Measurements from ENCODE around the gene IGSF11.
A peak's percentile ranks its signal among the peaks of the same experiment; 100 is the strongest.

IGSF11 gene

DNA sequence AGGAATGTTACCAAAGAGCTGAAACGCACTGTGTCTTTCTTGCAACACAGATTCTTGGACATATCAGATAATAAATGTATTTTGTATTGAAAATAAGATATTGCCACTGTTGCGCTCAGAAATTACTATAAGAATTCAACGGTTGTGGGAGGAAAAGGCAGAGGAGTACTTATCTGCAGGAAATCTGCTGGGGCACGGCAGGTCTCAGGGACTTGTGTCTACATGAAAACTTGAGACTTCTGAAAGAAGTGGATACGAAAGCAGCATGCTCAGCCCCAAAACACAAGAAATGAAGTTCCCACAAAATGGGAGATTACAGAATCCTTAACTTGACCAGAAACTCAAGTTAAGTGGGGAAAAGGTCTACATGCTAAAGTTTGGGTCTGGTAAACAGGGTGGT, 86.5 kb downstream of the IGSF11 start:
- DNase-seq, result no peak

DNA sequence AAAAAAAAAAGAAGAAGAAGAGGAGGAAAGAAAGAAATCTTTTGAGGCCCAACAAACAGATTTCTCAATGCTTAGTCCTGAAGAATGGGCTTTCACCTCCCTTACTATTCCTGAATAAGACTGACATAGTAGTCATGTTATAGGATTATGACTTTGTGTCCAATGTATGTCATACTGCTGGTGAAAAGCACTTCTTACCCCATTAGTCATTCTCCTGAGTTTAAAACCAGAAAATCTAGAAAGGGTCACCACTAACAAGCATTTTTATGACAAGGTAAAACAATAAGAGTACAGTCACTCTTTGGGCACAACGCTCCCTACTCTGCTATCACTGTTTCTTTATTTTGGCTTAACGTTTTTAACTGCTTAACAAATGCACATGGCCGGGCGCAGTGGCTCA, 88.2 kb downstream of the IGSF11 start:
- no peak for DNase-seq

DNA sequence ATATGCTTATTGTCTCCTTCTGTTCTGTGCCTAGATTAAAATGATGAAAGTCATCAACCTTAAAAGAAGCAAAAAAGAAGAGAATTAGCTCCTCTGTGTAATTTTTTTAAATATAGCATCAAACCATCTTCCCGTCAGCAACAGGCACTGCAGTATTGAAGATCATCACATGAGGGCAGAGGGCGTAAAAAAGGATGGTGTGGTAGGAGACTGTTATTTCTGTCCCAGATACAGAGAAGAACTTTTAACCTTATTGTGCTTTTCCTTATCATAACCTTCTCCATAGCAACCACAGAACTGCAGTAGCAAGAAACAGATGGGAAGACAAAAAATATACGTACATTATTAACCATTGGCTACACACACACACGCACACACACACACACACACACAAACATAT, 88.8 kb downstream of the IGSF11 start:
- DNase-seq, result no peak

DNA sequence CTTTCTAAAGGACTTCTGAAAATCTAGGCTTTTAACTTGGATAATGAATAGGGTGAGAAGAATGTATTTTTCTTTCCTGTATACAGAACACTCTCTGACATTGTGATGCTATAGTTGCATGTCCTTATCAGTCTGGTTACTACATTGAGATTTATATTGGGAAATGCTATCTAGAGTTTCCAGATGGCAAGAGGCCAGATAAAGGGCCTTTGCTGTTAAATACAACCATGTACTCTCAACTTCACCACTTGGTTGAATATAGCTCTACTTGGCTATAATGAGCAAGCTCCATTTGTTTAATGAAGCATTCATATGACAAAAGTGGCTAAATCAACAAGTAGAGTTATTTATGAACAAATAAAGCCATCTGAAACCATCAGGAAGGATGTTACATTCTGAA, 91.0 kb downstream of the IGSF11 start:
- no peak for DNase-seq

DNA sequence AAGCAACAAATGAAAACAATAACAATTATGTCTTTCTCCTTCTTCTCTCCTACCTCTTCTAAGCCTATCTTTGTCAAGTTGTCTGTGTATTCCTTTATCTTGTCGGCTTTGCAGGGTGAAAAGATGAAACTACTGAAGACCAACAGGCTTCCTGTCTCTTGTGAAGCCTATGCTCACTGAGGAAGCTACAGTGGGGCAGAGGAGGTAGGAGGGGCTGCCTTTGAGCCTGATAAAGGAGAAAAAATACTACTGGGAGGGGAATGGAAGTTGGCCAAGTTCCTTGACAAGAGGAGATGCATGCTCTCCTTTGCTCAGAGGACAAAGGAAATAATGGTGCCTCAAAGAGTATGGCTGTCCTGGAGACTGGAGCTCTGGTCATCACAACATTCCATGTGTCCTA, 92.0 kb downstream of the IGSF11 start:
- DNase-seq, result no peak

DNA sequence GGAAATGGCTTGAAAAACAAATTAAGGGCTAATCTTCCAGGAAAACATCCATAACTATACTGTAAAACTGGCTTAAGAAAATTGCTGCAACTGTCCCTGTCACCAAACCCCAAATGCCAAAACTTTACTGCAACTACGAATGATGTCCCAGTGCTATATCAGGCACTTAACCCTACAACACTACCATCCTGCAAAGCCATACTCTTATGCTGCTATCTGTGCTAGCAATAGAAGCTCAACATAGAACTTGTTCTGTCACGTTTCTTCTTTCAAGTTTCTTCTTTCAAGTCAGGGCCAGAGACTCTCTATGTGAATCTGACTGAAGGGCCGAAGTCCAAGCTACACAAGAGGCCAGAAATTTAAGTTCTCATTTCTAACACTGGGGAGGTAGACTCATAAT, 92.5 kb downstream of the IGSF11 start:
- no peak for DNase-seq

DNA sequence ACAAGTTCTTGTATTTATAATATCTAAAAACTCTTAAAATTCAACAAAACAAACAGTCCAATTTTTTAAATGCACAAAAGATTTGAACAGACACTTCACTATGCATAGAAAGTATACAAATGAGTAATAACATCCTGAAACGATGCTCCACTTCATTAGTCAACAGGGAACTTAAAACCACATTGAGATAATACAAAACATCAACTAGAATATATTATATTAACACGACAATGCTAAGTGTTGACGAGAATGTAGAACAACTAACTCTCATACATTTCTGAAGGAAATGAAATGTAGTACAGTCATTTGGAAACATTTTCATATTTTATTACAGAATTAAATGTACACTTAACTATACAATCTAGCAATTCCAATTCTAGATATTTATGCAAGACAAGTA, 93.4 kb downstream of the IGSF11 start:
- no peak for DNase-seq

DNA sequence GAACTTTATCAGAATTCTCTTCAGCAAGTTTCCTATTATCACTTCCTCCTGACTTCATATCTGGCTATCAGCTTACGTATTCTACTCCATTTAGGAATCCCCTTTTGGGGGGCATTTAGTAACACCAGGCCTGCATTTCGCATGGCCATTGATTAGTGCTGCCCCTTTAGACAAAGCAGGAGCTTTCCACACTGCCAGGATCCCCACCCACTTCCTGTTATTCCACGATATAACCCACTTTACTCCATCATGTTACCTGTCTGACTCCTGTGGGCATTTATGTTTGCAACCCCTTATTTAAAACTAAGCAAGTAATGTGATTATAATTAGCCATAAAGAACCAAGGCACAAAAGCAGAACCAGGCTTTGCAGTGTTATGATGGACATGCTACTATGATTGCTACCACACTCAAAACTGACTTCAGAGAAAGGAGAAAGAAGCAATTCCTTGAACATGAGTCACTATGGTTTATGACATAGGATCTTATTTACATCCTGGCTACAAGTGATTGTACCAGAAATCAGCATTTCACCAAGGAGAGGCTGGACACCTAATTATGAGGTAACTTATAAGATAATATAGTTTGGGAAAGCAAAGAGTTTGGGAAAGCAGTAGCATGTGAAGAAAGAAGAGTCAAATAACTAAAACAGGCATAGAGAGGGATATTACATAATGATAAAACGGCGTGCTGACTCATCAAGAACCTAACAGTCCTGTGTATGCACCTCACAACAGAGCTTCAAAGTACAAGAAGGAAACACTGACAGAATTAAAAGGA, 96.3 kb downstream of the IGSF11 start:
- no peak for DNase-seq

DNA sequence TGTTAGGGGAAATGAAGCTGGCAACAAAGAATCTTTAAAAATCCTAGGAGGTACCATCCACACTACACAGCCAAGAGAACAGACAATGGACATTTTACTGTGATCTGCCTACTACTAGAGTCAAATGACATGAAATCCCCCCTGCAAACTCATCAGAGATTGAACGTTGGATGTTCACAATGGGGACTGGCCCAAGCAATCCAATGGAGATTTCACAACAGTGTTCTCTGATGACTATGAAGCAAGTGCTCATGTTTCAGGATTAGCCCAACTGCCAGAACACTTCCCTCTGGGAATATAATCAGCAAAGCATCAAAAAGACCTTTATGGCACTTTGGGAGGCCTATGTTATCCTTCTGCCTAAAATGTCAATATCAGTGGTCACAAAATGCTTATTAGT, 97.8 kb downstream of the IGSF11 start:
- DNase-seq, result no peak

DNA sequence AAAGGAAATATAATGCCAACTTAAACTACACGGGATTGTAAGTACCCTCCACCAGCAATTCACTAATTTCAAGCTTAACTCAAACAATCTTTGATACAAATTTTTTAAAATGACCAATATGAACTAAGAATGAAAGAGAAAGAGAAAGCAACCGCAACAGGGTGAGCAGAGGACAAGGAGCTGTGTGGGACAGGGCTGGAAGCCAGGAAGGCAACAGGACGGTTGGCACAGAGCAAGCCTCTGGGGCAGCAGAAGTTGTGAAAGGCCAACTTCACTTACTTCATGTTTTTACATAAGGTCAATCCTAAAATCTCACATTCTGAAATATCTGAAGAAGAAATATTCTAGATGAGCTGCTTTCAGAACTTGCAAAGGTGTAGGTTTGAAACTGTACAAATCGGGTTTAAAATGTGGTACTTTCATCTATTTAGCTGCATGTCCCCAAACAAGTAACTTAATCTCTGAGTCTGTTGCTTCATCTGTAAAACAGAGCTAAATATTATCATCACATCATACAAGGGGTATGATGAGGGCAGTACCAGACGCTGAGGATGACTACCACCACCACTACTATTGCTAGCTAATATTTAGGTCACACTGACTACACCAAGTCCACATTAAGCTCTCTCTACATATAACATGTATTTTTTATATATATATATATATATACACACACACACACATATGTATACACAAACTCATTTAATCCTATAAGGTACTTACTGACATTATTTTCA, 101.7 kb downstream of the IGSF11 start:
- no peak for DNase-seq

DNA sequence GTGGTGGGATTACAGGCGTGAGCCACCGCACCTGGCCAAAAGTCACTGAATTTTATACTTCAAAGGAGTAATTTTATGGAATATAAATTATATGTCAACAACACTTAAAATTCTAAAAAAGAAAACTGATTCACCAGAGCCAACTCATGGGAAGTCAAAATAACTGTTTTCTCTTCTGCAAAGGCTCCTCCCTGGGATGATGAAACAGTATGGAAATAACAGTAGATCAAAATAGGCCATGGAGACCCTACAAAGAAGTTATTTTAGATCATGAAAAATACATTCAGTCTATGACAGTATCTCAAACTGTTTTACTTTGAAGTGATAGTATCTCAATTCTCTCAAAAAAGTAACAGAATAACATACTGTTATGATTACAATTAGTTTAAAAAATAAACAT, 102.7 kb downstream of the IGSF11 start:
- no peak for DNase-seq

DNA sequence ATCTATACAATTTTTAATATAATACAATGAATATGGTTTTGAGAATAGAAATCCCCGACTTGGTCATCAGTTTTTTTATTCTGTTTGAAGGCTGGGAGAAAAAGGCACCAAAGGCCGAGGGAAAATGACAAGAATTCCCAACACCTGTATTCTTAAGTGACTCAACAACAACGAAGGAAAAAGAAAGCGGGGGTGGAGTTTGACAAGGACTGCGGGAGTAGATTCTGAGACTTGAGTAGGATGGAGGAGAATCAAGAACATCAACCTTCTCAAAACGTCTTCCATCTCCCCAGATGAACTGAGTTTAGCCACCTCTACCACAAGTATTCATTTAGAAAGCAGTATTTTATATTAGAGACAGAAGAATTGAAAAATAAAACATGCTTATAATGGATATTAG, 107.2 kb downstream of the IGSF11 start:
- no peak for DNase-seq

DNA sequence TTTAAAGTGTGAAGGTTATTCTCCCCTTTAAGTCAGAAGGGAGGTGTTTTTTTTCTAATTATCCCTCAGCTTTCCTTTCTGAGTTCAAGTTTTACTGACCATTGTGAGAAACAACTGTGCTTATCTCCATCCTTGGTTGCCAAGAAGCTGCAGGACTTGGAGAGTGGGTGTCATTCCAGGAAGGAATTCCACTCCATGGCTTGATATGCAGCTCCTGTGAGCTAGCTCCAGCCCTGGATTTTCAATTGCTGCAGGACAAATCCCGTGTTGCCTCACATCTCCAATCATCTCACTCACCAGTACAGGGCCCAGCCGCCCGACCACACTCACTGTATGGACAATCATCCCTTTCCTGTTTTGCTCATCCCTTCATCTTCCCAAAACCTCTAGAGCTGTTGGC, 122.5 kb downstream of the IGSF11 start:
- DNase-seq, result no peak

DNA sequence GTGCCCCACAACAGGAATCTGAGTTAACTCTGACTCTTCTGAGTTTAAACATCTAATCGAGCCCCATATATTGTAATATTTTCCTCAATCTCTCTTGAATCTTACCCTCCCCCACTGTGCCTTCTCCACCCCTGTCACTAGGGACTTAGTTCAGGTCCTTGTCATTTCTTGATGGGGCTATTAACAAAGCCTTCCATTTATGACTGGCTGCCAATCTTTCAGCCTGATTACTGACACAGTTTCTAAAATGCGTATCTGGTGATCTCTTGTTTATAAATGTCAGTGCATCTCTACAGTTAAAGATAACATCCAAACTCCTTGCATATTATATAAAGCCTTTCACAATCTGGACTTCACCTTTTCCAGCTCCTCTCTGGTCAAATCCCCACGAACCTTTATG, 124.3 kb downstream of the IGSF11 start:
- no peak for DNase-seq

DNA sequence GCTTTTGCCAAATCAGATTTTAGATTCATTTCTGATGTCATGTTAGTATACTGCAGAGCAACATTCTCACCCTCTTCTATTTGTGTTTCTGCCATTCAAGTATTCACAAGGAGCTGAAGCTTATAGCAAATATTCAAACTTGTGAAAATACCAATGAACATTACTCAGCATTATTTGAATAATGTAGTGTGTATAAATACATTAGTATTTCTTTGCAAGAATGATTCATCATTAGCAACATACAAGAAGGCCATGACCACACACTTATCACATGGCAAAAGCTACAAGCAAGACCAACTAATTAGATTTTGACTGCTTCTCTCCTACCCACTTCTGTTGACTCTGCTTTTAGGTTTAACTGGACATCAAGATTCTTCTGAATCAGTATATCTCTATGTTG, 124.9 kb downstream of the IGSF11 start:
- DNase-seq, result no peak

DNA sequence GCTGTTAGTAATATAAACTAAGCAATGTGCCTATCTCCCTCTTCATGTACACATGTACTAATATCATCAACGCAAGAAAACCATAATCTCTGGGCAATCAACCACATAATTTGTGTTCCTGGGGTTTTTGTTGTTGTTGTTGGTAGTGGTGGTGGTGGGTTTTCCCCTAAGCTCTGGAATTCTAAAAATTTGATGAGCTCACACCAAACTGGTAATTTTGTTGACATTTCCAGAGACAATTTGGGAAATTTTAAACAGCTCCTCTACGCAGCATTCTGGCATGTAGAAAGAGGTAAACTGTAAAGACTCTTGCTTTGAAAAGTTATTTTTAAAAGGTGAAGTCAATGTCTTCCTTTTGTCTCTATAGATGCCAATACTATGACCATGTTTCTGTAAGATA, 126.7 kb downstream of the IGSF11 start:
- DNase-seq, result no peak

DNA sequence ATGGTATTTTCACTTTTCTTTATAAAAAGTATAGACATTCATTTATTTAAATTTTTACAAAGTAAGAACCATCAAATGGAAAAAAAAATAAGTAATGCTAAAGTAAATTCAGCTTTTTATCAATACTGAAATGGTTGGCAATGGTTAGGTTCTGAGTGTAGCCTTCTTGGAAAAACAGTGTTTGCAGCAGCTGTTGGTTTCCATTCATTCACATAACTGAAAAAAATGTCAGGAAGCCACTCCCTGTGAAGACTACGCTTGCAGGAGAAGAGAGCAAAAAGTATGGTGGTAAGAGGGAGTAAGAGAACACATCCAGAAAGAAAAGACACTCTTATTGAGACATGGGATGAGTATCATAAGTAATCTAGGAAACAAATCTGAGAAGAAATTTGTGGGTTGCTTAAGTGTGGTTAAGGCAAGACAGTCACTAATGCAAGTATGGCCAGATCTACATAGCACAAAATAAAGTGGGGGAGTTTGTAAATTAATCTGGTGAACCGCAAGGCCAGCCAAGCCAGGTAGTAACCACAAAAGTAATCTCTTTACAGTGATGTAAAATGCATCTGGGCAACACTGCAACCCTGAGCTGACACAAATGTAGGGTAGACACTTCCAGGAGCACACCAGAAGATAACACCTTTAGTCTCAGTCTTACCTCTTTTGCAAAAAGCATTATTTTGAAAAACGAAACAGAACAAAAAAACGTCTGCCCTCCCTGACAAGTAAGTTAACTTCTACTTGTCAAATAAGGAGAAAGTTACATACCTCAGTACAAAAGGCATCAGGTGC, 133.7 kb downstream of the IGSF11 start:
- DNase-seq, result no peak

DNA sequence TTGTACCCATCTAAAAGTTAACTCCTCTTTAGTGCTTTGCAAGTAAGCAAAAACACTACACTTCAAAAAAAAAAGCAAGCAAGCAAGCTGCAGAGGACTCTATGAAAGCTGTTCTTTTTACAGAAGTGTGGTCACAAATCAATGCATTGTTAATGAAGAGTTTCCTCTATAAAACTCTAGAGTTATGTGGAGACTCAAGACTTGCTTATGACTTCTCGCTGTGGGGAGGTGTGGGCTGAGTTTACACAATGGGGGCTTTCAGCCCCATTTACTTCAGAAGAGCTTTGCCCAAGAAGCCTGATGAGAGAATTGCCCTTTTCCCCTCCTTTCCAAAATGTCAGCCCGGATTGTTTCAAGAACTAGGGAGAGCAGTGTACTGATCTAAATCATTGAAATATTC, 144.4 kb downstream of the IGSF11 start:
- DNase-seq, result no peak

DNA sequence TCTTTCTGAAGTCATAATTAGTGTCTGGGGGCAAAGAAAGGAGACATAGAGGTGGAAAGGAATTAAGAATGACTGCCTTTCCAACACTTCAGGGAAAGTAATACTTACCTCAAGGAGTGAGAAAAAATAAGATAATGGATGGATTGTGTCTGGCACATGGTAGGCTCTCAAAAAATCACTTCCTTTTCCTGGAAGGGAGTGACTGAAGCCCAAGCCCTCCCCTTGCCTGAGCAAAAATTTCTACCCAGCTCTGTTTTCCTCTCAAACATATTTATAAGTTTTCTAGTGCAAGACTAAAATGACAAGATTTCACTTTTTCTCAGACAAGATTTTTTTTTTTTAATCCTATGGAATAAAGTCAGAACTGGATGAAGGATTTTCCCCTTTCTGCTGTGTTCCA, 145.0 kb downstream of the IGSF11 start:
- no peak for DNase-seq

DNA sequence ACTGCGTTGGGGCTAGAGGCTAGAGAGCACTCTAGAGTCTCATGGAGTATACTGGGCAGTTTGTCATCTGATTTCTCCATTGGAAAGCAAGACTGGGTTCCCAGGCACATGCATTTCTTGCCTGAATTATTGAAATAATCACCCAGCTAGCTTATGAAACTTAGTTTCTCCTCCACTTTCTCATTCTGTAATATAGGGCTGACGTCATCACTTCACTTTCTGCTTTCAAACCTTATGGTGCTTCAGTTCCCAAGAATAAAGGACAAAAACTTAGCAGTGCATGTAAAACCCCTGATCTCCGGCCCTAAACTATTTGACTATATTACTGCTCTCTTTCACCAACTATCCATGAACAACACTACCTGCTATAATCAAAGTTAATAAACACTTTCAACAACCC, 147.9 kb downstream of the IGSF11 start:
- no peak for DNase-seq

DNA sequence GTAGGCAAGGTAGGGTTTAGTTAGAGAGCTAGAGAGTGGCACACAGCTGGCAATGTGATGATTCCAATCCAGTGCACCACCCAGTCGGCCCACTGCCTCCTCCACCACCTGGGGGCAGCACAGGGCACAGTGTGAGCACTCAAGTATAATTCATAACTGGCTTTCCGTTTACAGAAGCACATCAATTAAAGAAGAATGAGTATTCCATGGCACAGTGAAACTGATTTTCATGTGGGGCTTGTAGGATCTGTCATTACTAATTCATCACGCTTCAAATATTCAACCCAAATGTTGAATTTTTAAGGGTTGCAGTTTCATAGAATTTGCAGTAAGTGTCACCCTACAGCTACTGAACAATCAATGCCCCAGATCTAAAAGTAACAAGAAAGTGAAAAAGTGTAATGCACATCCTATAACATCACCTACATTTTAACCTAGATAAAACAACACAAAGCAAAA, 149.9 kb downstream of the IGSF11 start:
- DNase-seq, result peak; percentile 21

DNA sequence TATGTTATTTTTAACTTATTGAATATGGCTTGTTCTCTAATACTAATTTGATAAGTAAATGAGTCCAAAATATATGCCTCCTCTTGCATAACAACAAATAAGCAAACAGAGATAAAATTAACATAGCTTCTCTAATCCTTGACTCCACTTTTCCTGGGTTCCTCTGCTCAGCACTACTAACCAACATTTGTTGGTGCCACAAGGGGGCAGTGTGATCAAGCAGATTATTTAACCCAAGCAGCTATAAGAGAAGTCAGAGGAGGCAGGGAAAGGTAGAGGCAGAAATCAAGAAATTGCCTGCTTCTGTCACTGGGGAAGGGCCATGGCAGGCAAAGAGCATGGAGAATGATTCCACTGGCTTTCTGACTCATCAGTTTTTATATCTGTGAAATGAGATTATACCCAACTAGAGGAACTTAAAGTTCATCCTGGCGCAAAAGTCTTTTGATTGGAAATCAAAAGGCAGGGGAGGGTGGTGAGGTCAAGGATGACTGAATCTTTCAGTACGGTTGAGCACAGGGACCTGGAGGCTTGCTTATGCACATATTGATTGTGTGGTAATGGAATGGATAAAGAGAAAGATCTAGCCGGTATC, 152.2 kb downstream of the IGSF11 start:
- peak; percentile 11 for DNase-seq

DNA sequence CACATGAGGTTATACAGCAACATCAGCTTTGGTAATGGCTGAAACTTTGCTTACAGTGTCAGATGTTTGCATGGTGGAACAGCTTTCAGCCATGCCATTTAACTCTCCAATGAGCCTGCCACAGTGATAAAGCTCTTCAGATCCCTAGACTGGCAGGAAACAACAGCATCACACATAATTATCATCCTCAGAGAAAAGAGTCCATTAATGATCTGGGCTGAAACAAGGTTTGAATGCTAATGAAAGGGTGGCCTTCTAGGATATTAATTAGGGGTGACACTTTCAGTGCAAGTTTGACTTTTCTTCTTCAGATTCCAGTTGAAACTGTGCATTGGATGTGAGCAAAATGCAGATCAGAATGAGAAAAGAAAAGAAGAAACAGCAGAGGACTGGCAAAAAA, 166.6 kb downstream of the IGSF11 start:
- no peak for DNase-seq
